NB4 (cell line): ENCODE measurements around the gene PRPF6.
"Not testable (repeated sequence)": the region's sequence is repeated elsewhere in the genome, so short reads cannot be mapped to it uniquely, and the experiment has no call there.

Source experiments
- DNase-seq: peaks from one replicate; pipeline ENCODE4 v3.0.0; 2010; ENCODE audit warnings: low read depth
- H3K4me3 ChIP-seq: one replicate; pipeline ENCODE4 v1.5.1; 2011; ENCODE audit warnings: mild to moderate bottlenecking, low read depth, low read length, moderate library complexity
- CTCF ChIP-seq: IDR thresholded peaks from one replicate; pipeline ENCODE4 v1.5.1; 2012; ENCODE audit warnings: low read depth, low read length
- MAX ChIP-seq: IDR thresholded peaks from 2 replicates; pipeline ENCODE4 v1.6.1; 2011; ENCODE audit warnings: low read depth, low read length
- MYC ChIP-seq: IDR thresholded peaks from 2 replicates; pipeline ENCODE4 v1.6.1; 2011; ENCODE audit warnings: low read depth, low read length
- POLR2A ChIP-seq: IDR thresholded peaks from 2 replicates; pipeline ENCODE4 v1.6.1; 2011; ENCODE audit warnings: mild to moderate bottlenecking; ENCODE audit not compliant: insufficient read length; ENCODE audit errors: extremely low read depth

The PRPF6 gene

GRCh38 chr20:64010711-64011237, 29.8 kb downstream of the PRPF6 start:
- TF ChIP-seq POLR2A (no peak), MYC (no peak), CTCF (no peak), MAX (no peak)
- no peak for DNase-seq
- H3K4me3 ChIP-seq: no peak overlapping the region

- TF ChIP-seq MAX: no peak
- TF ChIP-seq MYC: no peak
- TF ChIP-seq CTCF: no peak
- TF ChIP-seq POLR2A: no peak
- DNase-seq: no peak
- no peak overlapping the region for H3K4me3 ChIP-seq
These were observed 30.4 kb downstream of the PRPF6 start for GRCh38 chr20:64011366-64011779.

- H3K4me3 ChIP-seq, DNase-seq: not testable (repeated sequence)
These were observed 31.6 kb downstream of the PRPF6 start for GRCh38 chr20:64012385-64013154.

- no peak for DNase-seq
- no peak for TF ChIP-seq MYC
- TF ChIP-seq MAX: no peak
- H3K4me3 ChIP-seq: no peak overlapping the region
These were observed 34.7 kb downstream of the PRPF6 start for GRCh38 chr20:64015635-64016034.

- DNase-seq: no peak
- TF ChIP-seq MAX: no peak
- no peak overlapping the region for H3K4me3 ChIP-seq
These were observed 40.4 kb downstream of the PRPF6 start for GRCh38 chr20:64021124-64021975.

- DNase-seq: no peak
- no peak overlapping the region for H3K4me3 ChIP-seq
- TF ChIP-seq POLR2A: no peak
- TF ChIP-seq CTCF: no peak
- TF ChIP-seq MYC: no peak
- no peak for TF ChIP-seq MAX
These were observed 41.9 kb downstream of the PRPF6 start for GRCh38 chr20:64022671-64023360.

GRCh38 chr20:64023361-64024140, 42.6 kb downstream of the PRPF6 start:
- H3K4me3 ChIP-seq: no peak overlapping the region
- DNase-seq: no peak
- no peak for TF ChIP-seq MAX
- no peak for TF ChIP-seq MYC
- no peak for TF ChIP-seq CTCF
- no peak for TF ChIP-seq POLR2A
